H9 (cell line): ENCODE data around the gene PKIB. TPM values are rescaled to one million over a fixed set of nuclear protein-coding genes. Genes with fewer than 3 reads are reported as not detected.

ENCODE experiments used
- DNase-seq: peaks from one replicate; pipeline ENCODE4 v3.0.0-alpha.2; 2017
- H2AFZ ChIP-seq: one replicate; pipeline ENCODE4 v1.6.1; 2013; ENCODE audit warnings: mild to moderate bottlenecking, low read length, control low read depth, moderate library complexity
- H2AK5ac ChIP-seq: 2 replicates; pipeline ENCODE4 v1.6.1; 2013; ENCODE audit warnings: low read length, control low read depth, mixed read lengths; ENCODE audit not compliant: insufficient read length
- H2BK120ac ChIP-seq: one replicate; pipeline ENCODE4 v1.6.1; 2013; ENCODE audit warnings: low read depth, mild to moderate bottlenecking, low read length, control low read depth, inconsistent platforms; ENCODE audit not compliant: poor library complexity, severe bottlenecking
- H2BK12ac ChIP-seq: 2 replicates; pipeline ENCODE4 v1.6.1; 2013; ENCODE audit warnings: low read length, control low read depth, mixed read lengths, low read depth; ENCODE audit not compliant: insufficient read length
- H2BK15ac ChIP-seq: 2 replicates; pipeline ENCODE4 v1.6.1; 2013; ENCODE audit warnings: low read depth, low read length, control low read depth
- H2BK20ac ChIP-seq: one replicate; pipeline ENCODE4 v1.6.1; 2013; ENCODE audit warnings: low read depth, mild to moderate bottlenecking, low read length, control low read depth, inconsistent platforms; ENCODE audit not compliant: poor library complexity, severe bottlenecking
- H2BK5ac ChIP-seq: 2 replicates; pipeline ENCODE4 v1.6.1; 2013; ENCODE audit warnings: low read length, control low read depth, mixed read lengths; ENCODE audit not compliant: insufficient read length
- H3K14ac ChIP-seq: 2 replicates; pipeline ENCODE4 v1.6.1; 2013; ENCODE audit warnings: low read length, control low read depth; ENCODE audit not compliant: insufficient read depth
- H3K18ac ChIP-seq: 2 replicates; pipeline ENCODE4 v1.6.1; 2013; ENCODE audit warnings: low read depth, mild to moderate bottlenecking, mixed read lengths, low read length, control low read depth; ENCODE audit not compliant: insufficient read length
- H3K23ac ChIP-seq: 2 replicates; pipeline ENCODE4 v1.6.1; 2013; ENCODE audit warnings: low read length, control low read depth, mixed read lengths, low read depth; ENCODE audit not compliant: insufficient read length
- H3K23me2 ChIP-seq: 2 replicates; pipeline ENCODE4 v1.6.1; 2013; ENCODE audit warnings: low read depth, mild to moderate bottlenecking, mixed read lengths, low read length, control low read depth; ENCODE audit not compliant: insufficient read length, poor library complexity, severe bottlenecking
- H3K27ac ChIP-seq: 2 replicates; pipeline ENCODE4 v1.5.1; 2013; ENCODE audit warnings: low read length, control low read depth, mixed read lengths, low read depth; ENCODE audit not compliant: insufficient read length
- H3K27me3 ChIP-seq: 2 replicates; pipeline ENCODE4 v1.6.1; 2013; ENCODE audit warnings: low read length, control low read depth, inconsistent platforms; ENCODE audit not compliant: insufficient read depth
- H3K4ac ChIP-seq: 2 replicates; pipeline ENCODE4 v1.6.1; 2013; ENCODE audit warnings: low read depth, mild to moderate bottlenecking, control low read depth, inconsistent platforms, low read length, moderate library complexity
- H3K4me1 ChIP-seq: 2 replicates; pipeline ENCODE4 v1.6.1; 2013; ENCODE audit warnings: low read length, control low read depth, inconsistent platforms; ENCODE audit not compliant: insufficient read depth
- H3K4me2 ChIP-seq: 2 replicates; pipeline ENCODE4 v1.6.1; 2013; ENCODE audit warnings: low read length, control low read depth, mixed read lengths; ENCODE audit not compliant: insufficient read length, insufficient read depth
- H3K56ac ChIP-seq: 2 replicates; pipeline ENCODE4 v1.6.1; 2013; ENCODE audit warnings: low read depth, mild to moderate bottlenecking, mixed read lengths, low read length, control low read depth; ENCODE audit not compliant: insufficient read length
- H3K79me1 ChIP-seq: 2 replicates; pipeline ENCODE4 v1.6.1; 2013; ENCODE audit warnings: low read depth, mild to moderate bottlenecking, moderate library complexity, low read length, control low read depth, inconsistent platforms; ENCODE audit not compliant: insufficient read depth, poor library complexity, severe bottlenecking
- H3K79me2 ChIP-seq: 2 replicates; pipeline ENCODE4 v1.6.1; 2013; ENCODE audit warnings: low read length, control low read depth, inconsistent platforms; ENCODE audit not compliant: insufficient read depth
- H3K9ac ChIP-seq: 2 replicates; pipeline ENCODE4 v1.6.1; 2013; ENCODE audit warnings: low read length, control low read depth, mixed read lengths; ENCODE audit not compliant: insufficient read length; ENCODE audit errors: extremely low read depth
- H3K9me3 ChIP-seq: one replicate; pipeline ENCODE4 v1.6.1; 2013; ENCODE audit warnings: low read depth, low read length, inconsistent platforms; ENCODE audit not compliant: control insufficient read depth
- H3T11ph ChIP-seq: one replicate; pipeline ENCODE4 v1.6.1; 2013; ENCODE audit warnings: mild to moderate bottlenecking, low read length, control low read depth, inconsistent platforms
- H4K20me1 ChIP-seq: one replicate; pipeline ENCODE4 v1.6.1; 2013; ENCODE audit not compliant: control insufficient read depth, insufficient read length, insufficient read depth
- H4K5ac ChIP-seq: 2 replicates; pipeline ENCODE4 v1.6.1; 2013; ENCODE audit warnings: low read depth, mild to moderate bottlenecking, mixed read lengths, low read length, control low read depth; ENCODE audit not compliant: insufficient read length
- H4K8ac ChIP-seq: replicated peaks from 2 replicates; pipeline ENCODE4 v1.6.1; 2013; ENCODE audit warnings: low read length, control low read depth, mixed read lengths, low read depth; ENCODE audit not compliant: insufficient read length
- H4K91ac ChIP-seq: 2 replicates; pipeline ENCODE4 v1.6.1; 2013; ENCODE audit warnings: low read depth, mild to moderate bottlenecking, moderate library complexity, mixed read lengths, low read length, control low read depth; ENCODE audit not compliant: insufficient read length
- H3K27ac Mint-ChIP-seq, 3 experiments: 2 replicates in 2 of 3; 3 replicates in 1 of 3; pipeline ENCODE4 v1.8.0; 2020 to 2021; ENCODE audit warnings: mixed read lengths in 3 of 3, mild to moderate bottlenecking in 1 of 3, moderate library complexity in 1 of 3
- H3K27me3 Mint-ChIP-seq: 2 replicates; pipeline ENCODE4 v1.8.0; 2021; ENCODE audit warnings: low read depth, mild to moderate bottlenecking, moderate library complexity, mixed read lengths
- H3K36me3 Mint-ChIP-seq, 3 experiments: 2 replicates in 2 of 3; 3 replicates in 1 of 3; pipeline ENCODE4 v1.8.0; 2020 to 2021; ENCODE audit warnings: low read depth in 3 of 3, mixed read lengths in 3 of 3; ENCODE audit not compliant: insufficient read depth in 1 of 3
- H3K4me1 Mint-ChIP-seq, 2 experiments: 2 replicates each; pipeline ENCODE4 v1.8.0; 2020; ENCODE audit warnings: mixed read lengths in 2 of 2
- H3K4me3 Mint-ChIP-seq, 2 experiments: 2 replicates in 1 of 2; 3 replicates in 1 of 2; pipeline ENCODE4 v1.8.0; 2020 to 2021; ENCODE audit warnings: mild to moderate bottlenecking in 2 of 2, mixed read lengths in 2 of 2, moderate library complexity in 1 of 2
- H3K9me3 Mint-ChIP-seq, 2 experiments: 2 replicates in 1 of 2; 3 replicates in 1 of 2; pipeline ENCODE4 v1.8.0; 2020; ENCODE audit warnings: mild to moderate bottlenecking in 2 of 2, mixed read lengths in 2 of 2, moderate library complexity in 1 of 2
- WGBS: extraction: QIAGEN DNeasy Blood & Tissue Kit; methylation state at CpG from one replicate; pipeline ENCODE4 v1.1.7; 2013; ENCODE audit warnings: missing lambda C conversion rate, low lambda C conversion rate, mixed read lengths; ENCODE audit not compliant: insufficient read length; ENCODE audit errors: extremely low coverage; 5-methylcytosine and 5-hydroxymethylcytosine counted together
- total RNA-seq: library from RNA; stranded (reverse); gene quantifications from 2 replicates; pipeline ENCODE4 v1.2.1, GENCODE V29; 2021
- TF ChIP-seq, protein P1 (sequence below): fragments of 200-600 bp; sonication (generic); conservative IDR thresholded peaks from 3 replicates; pipeline ENCODE4 v1.8.0; 2021; ENCODE audit warnings: antibody characterized with exemption, mild to moderate bottlenecking

The PKIB gene
- total RNA-seq, 1 experiment from 2014 or later, result 46.5 TPM

DNA sequence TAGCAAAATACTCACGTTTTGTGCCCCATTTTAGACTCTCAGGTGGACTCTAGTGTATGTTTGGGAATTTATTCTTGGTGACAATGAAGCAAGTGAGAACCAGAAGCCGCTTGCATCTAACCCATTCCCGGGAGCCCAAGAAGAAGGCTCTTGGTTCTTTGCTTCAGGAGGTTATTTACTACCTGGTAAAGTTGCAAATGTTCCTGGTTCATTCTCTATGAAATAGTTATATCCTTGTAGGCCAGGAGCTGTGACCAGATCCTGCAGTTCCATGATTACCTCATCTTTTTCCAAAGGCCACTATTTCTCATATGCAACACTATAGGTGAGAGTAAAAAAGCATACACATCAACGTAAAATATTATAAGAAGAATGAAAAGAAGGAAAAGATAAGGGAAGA, 108.4 kb downstream of the PKIB start:
- Histone ChIP-seq H4K20me1 (no peaks in the 10 kb centered on the region), H3K14ac (no peak overlapping the region), H4K5ac (no peak overlapping the region), H3K56ac (no peak overlapping the region), H3K79me1 (no peaks in the 10 kb centered on the region), H3K23me2 (no peaks in the 10 kb centered on the region), H3K9me3 (no peaks in the 10 kb centered on the region), H3K23ac (no peak overlapping the region), H2BK120ac (no peak overlapping the region), H3K18ac (no peak overlapping the region), H3K4me2 (no peak overlapping the region), H2BK15ac (no peak overlapping the region), H2AFZ (no peak overlapping the region), H2AK5ac (no peak overlapping the region), H3T11ph (no peak overlapping the region), H4K91ac (no peak overlapping the region), H2BK20ac (no peak overlapping the region), H4K8ac (no peak overlapping the region), H3K4ac (no peak overlapping the region), H3K4me1 (no peaks in the 10 kb centered on the region), H3K27ac (no peak overlapping the region), H3K9ac (no peak overlapping the region), H3K79me2 (no peaks in the 10 kb centered on the region), H2BK12ac (no peak overlapping the region), H3K27me3 (no peaks in the 10 kb centered on the region), H2BK5ac (no peak overlapping the region)
- Mint-ChIP-seq H3K27ac (no peak overlapping the region; a peak in 1 of 7 replicates), H3K27me3 (no peaks in the 10 kb centered on the region), H3K9me3 (no peaks in the 10 kb centered on the region), H3K4me1 (peaks cover 17 to 18% of the 10 kb centered on the region in 2 experiments), H3K4me3 (no peak overlapping the region), H3K36me3 (peaks cover 0 to 6% (median 0%) of the 10 kb centered on the region in 3 experiments; a peak in 2 of 7 replicates)
- TF ChIP-seq, protein P1, sequence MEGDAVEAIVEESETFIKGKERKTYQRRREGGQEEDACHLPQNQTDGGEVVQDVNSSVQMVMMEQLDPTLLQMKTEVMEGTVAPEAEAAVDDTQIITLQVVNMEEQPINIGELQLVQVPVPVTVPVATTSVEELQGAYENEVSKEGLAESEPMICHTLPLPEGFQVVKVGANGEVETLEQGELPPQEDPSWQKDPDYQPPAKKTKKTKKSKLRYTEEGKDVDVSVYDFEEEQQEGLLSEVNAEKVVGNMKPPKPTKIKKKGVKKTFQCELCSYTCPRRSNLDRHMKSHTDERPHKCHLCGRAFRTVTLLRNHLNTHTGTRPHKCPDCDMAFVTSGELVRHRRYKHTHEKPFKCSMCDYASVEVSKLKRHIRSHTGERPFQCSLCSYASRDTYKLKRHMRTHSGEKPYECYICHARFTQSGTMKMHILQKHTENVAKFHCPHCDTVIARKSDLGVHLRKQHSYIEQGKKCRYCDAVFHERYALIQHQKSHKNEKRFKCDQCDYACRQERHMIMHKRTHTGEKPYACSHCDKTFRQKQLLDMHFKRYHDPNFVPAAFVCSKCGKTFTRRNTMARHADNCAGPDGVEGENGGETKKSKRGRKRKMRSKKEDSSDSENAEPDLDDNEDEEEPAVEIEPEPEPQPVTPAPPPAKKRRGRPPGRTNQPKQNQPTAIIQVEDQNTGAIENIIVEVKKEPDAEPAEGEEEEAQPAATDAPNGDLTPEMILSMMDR, result no peak
- 100% methylated on average over 1 of the region's 4 CpGs for WGBS
- DNase-seq, result no peak
